GM12864 (cell line): ENCODE measurements around the gene CDH10.

ENCODE experiments used
- DNase-seq: peaks from one replicate; pipeline ENCODE4 v3.0.0-alpha.2; 2011; ENCODE audit warnings: low read depth
- H3K4me3 ChIP-seq: 2 replicates; pipeline ENCODE4 v1.5.1; 2011; ENCODE audit warnings: mild to moderate bottlenecking, low read depth, low read length, control low read depth
- TF ChIP-seq, protein P1 (sequence below): IDR thresholded peaks from 2 replicates; pipeline ENCODE4 v1.5.1; 2011; ENCODE audit warnings: low read depth, mild to moderate bottlenecking, moderate library complexity, low read length, control low read depth, inconsistent platforms; ENCODE audit errors: missing control alignments

Gene CDH10

GRCh38 chr5:24615159-24615558 lies 29.6 kb downstream of the CDH10 start:
- no peak overlapping the region for H3K4me3 ChIP-seq
- TF ChIP-seq, protein P1, sequence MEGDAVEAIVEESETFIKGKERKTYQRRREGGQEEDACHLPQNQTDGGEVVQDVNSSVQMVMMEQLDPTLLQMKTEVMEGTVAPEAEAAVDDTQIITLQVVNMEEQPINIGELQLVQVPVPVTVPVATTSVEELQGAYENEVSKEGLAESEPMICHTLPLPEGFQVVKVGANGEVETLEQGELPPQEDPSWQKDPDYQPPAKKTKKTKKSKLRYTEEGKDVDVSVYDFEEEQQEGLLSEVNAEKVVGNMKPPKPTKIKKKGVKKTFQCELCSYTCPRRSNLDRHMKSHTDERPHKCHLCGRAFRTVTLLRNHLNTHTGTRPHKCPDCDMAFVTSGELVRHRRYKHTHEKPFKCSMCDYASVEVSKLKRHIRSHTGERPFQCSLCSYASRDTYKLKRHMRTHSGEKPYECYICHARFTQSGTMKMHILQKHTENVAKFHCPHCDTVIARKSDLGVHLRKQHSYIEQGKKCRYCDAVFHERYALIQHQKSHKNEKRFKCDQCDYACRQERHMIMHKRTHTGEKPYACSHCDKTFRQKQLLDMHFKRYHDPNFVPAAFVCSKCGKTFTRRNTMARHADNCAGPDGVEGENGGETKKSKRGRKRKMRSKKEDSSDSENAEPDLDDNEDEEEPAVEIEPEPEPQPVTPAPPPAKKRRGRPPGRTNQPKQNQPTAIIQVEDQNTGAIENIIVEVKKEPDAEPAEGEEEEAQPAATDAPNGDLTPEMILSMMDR: no peak
- no peak for DNase-seq

DNA sequence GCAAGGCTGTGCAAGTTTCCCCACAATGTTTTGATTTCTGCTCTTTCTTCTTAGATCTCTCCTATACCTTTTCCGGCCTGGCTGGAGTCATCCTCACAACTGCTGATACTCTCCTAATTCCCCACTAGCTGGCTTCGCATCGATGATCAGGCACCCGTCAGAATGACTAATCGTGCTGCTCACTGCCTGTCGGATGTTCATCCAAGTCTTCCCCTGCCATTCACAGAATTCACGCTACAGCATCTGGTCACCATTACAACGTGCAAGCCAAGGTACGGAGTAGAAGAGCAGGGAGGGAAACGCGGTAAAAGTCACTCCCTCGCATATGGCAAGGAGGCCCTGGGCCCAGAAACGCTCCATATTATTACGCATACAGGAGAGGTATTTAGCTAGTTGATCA lies 35.1 kb downstream of the CDH10 start:
- TF ChIP-seq, protein P1: no peak
- DNase-seq: no peak
- no peak overlapping the region for H3K4me3 ChIP-seq

GRCh38 chr5:24606971-24607370 lies 37.8 kb downstream of the CDH10 start:
- TF ChIP-seq, protein P1: no peak
- no peak for DNase-seq
- H3K4me3 ChIP-seq: no peak overlapping the region

DNA sequence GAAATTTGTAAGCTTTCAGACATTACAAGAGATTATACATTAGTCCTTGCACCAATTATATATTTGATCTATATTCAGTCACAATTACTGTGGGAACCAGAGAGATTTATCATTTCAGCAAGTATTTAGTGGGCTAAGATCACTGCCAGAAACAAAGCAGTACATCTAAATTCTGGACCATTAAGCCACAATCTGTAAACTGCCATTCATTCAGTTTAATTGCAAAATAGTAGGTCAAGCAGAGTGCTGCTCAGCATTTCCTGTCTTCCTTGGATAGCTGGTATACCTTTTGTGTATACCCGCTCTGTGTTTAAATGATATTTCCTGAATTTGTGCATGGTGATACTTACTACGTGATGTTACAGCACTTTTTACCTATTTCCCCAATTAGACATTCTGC lies 42.6 kb downstream of the CDH10 start:
- H3K4me3 ChIP-seq: no peak overlapping the region
- TF ChIP-seq, protein P1: no peak
- no peak for DNase-seq

DNA sequence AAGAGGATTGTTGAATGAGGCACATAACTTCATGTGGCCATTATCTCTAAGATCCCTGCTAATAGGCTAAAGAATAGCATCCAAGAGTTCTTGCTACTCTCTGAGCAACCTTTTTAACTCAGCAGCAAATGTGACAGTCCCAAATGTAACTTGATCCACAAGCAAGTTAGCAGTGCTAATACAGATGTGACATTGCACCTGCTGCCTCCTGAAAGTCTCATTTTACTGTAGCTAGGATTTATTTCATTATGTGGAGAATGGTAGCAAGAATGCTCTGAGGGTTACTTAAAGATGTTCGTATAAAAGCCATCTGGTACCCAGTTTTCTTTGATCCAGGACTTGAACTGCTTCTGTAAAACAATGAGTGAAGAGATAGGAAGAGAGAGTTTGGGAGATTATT lies 45.8 kb downstream of the CDH10 start:
- H3K4me3 ChIP-seq: no peak overlapping the region
- TF ChIP-seq, protein P1: no peak
- DNase-seq: no peak

DNA sequence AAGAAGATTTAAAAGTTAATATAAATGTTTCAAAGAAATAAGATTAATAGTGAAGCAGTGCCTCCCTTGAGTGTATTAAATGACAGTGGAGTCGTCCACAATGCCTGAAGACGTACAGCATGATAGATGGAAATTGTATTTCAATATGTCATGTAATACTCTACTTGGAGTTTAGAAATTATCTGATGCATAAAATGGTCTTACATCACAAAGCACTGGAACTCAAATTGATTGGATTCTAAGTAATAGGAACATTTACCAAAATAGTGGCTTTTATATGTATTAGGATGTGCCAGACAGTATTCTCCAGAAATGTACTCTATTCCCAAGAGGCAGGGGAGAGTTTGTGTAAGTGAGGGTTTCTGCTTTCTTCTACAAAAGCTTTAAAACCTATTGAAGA lies 49.4 kb downstream of the CDH10 start:
- no peak for DNase-seq
- TF ChIP-seq, protein P1: no peak

DNA sequence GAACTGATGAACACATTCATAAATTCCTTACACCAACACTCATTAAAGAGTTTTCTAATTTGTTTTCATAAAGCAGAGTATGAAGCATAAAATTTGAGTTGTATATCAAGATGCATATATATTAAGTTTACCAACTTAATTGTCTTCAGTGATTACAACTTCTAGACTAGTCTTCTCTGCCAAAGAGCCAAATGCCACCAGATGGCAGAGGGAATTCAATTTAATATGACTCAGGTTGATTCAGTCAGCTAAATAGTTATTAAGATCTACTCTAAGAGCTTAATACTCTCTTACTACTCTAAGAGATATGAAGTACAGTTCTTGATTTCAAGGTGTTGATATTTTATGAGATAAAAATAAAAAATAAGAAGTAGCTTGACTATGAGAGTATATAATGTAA lies 53.4 kb downstream of the CDH10 start:
- TF ChIP-seq, protein P1: no peak
- DNase-seq: no peak
- no peak overlapping the region for H3K4me3 ChIP-seq

More for the DNA sequence above, 49.4 kb downstream of the CDH10 start:
- no peak overlapping the region for H3K4me3 ChIP-seq
